ENCODE data around the gene CFAP299. TPM values are rescaled to one million over a fixed set of nuclear protein-coding genes. Genes with fewer than 3 reads are reported as not detected.

Gene CFAP299
- total and polyA plus RNA-seq, 2 of the 13 experiments (the other 11 are each of a cell fraction or from before 2014, with no cell fraction given) = not detected

GRCh38 chr4:80321341-80321740 lies 14.2 kb upstream of the CFAP299 start:
- no peak overlapping the region for H3K4me3 ChIP-seq (replicated peaks in 1 of 3; ENCODE audit: insufficient read depth in 1 of 3, low read depth in 2 of 3, low read length in 3 of 3)
- H3K79me2 ChIP-seq (ENCODE audit: insufficient read depth, low read length) = no peaks in the 10 kb centered on the region
- no peaks in the 10 kb centered on the region for H3K4me1 ChIP-seq (ENCODE audit: insufficient read depth, low read length)
- no peak overlapping the region for H2AFZ ChIP-seq (ENCODE audit: low read length)
- H4K20me1 ChIP-seq (ENCODE audit: insufficient read depth, low read length) = no peaks in the 10 kb centered on the region
- no peak for FAIRE-seq
- H3K27me3 ChIP-seq (ENCODE audit: control insufficient read depth in 1 of 2, insufficient read depth in 2 of 2, low read length in 2 of 2) = no peaks in the 10 kb centered on the region
- no peak for DNase-seq (ENCODE audit: low spot score)
- H3K9me3 ChIP-seq (ENCODE audit: low read length) = no peaks in the 10 kb centered on the region
- no peaks in the 10 kb centered on the region for H3K36me3 ChIP-seq (replicated peaks in 1 of 2; ENCODE audit: control insufficient read depth in 1 of 2, insufficient read depth in 2 of 2, low read length in 2 of 2)
- BruUV-seq (replicated peaks) = no TSS peak
- TF ChIP-seq MNT (IDR thresholded peaks at IDR 0.05) (no peak), ZNF136 (CRISPR knock-in tag; IDR thresholded peaks at IDR 0.05; ENCODE audit: low read depth) (no peak), XRCC5 (optimal IDR thresholded peaks at IDR 0.05; ENCODE audit: low read length) (no peak), ZNF609 (CRISPR knock-in tag; IDR thresholded peaks at IDR 0.05; ENCODE audit: borderline replicate concordance) (no peak), ZNF496 (CRISPR knock-in tag; IDR thresholded peaks at IDR 0.05; ENCODE audit: insufficient replicate concordance) (no peak), BRCA1 (CRISPR knock-in tag; IDR thresholded peaks at IDR 0.05) (no peak), SUZ12 (IDR thresholded peaks at IDR 0.05; ENCODE audit: low read depth, low read length) (no peak), ZFP62 (CRISPR knock-in tag; IDR thresholded peaks at IDR 0.05) (no peak), MED8 (CRISPR knock-in tag; IDR thresholded peaks at IDR 0.05; ENCODE audit: insufficient replicate concordance) (no peak), SRY (CRISPR knock-in tag; IDR thresholded peaks at IDR 0.05) (no peak), NFYB (CRISPR knock-in tag; IDR thresholded peaks at IDR 0.05) (no peak), MTERF4 (CRISPR knock-in tag; IDR thresholded peaks at IDR 0.05) (no peak), RNF219 (CRISPR knock-in tag; IDR thresholded peaks at IDR 0.05) (no peak), ZNF547 (CRISPR knock-in tag; IDR thresholded peaks at IDR 0.05) (no peak)
- CTCF ChIA-PET (ENCODE audit: low intra/inter-chr PET ratio, low total read pairs) = no interaction called here
- intact Hi-C loops (cut with micrococcal nuclease; ENCODE audit: unreplicated experiment) = no loop called here
- in situ Hi-C loops (cut with HindIII; ENCODE audit: extremely low pct_ligation_motif_present, low pct_unique_long_range_greater_than_20kb) = no loop called here
- 18% methylated on average over 8 of the region's 8 CpGs for WGBS (ENCODE audit: low lambda C conversion rate)
- no peak overlapping the region for H3K27ac ChIP-seq (ENCODE audit: extremely low read length, insufficient read depth, low read length)
- ATAC-seq = no peak
- H3K4me2 ChIP-seq (ENCODE audit: low read depth, low read length) = no peak overlapping the region
- POLR2A ChIA-PET = no interaction called here
- no peak overlapping the region for H3K9ac ChIP-seq (ENCODE audit: insufficient read depth, low read depth, low read length)

All from HepG2 (cell line).